ENCODE measurements around the gene RPRD1A. TPM values are rescaled to one million over a fixed set of nuclear protein-coding genes. Genes with fewer than 3 reads are reported as not detected.
"Not testable (repeated sequence)": the region's sequence is repeated elsewhere in the genome, so short reads cannot be mapped to it uniquely, and the experiment has no call there.

The RPRD1A gene
- total and polyA plus RNA-seq, 2 of the 4 experiments (the other 2 are of a cell fraction): 23.3 to 27.2 TPM

GRCh38 chr18:36092116-36092515 lies 24.8 kb upstream of the RPRD1A start:
- CTCF ChIA-PET: interaction anchor here (0.6 kb wide), 1 partner anchor 27 kb away, joined by 3 read pairs; no protein-coding TSS in a partner anchor
- H3K79me1 ChIP-seq (ENCODE audit: low read depth in 1 of 2, low read length in 2 of 2); dilution Hi-C loops (cut with HindIII; ENCODE audit: low sequenced_read_pairs, unreplicated experiment); H3K9ac ChIP-seq (ENCODE audit: low read depth, low read length); H3K9me3 ChIP-seq (ENCODE audit: control insufficient read depth, insufficient read depth, low read length); H2BK120ac ChIP-seq (ENCODE audit: low read depth, low read length); H2AFZ ChIP-seq (replicated peaks; ENCODE audit: low read length, poor library complexity); H3K4me3 ChIP-seq (ENCODE audit: insufficient read depth, low read depth, low read length); H3K4me2 ChIP-seq (ENCODE audit: low read depth, low read length); H3K18ac ChIP-seq (ENCODE audit: low read depth, low read length); H3K4ac ChIP-seq (ENCODE audit: low read depth, low read length); H3K4me1 ChIP-seq (ENCODE audit: control insufficient read depth, insufficient read depth, low read length); H3K9me1 ChIP-seq (ENCODE audit: insufficient read depth, low read length); H3K27me3 ChIP-seq (ENCODE audit: control insufficient read depth, insufficient read depth, low read length); H2BK15ac ChIP-seq (ENCODE audit: low read depth, low read length); H3K36me3 ChIP-seq (ENCODE audit: control insufficient read depth, insufficient read depth, low read length); BruUV-seq (replicated peaks); ATAC-seq (ENCODE audit: low read depth); DNase-seq; H4K20me1 ChIP-seq (ENCODE audit: insufficient read depth, low read length); POLR2A ChIA-PET (ENCODE audit: unreplicated experiment); H2AK9ac ChIP-seq (replicated peaks; ENCODE audit: low read depth, low read length, poor library complexity); H2AK5ac ChIP-seq (ENCODE audit: low read depth, low read length); H2BK20ac ChIP-seq (ENCODE audit: low read depth, low read length); H2BK5ac ChIP-seq (ENCODE audit: low read depth, low read length, poor library complexity, severe bottlenecking); H4K91ac ChIP-seq (ENCODE audit: insufficient read depth, low read depth, low read length); in situ Hi-C loops (cut with MboI; ENCODE audit: low sequenced_read_pairs); H3K14ac ChIP-seq (replicated peaks; ENCODE audit: low read depth, low read length); H3K23ac ChIP-seq (ENCODE audit: low read depth, low read length); H4K5ac ChIP-seq (ENCODE audit: low read depth, low read length); H4K8ac ChIP-seq (ENCODE audit: low read depth in 2 of 2, low read length in 2 of 2); H3K27ac ChIP-seq (ENCODE audit: insufficient read depth, low read length); H3K56ac ChIP-seq (ENCODE audit: extremely low read depth, insufficient read depth, low read length): not testable (repeated sequence)
- WGBS, 2 experiments (ENCODE audit: extremely low coverage in 2 of 2, insufficient read length in 1 of 2): no CpG with 5 or more reads among the region's 5 CpGs
- intact Hi-C loops (cut with micrococcal nuclease): loop anchor here (10.0 kb wide), 2 partner anchors 483 to 573 kb away; no protein-coding TSS in a partner anchor

All from IMR-90 (cell line).